Fibroblast of lung (primary cell): ENCODE results near the gene S100A4. TPM values are rescaled to one million over a fixed set of nuclear protein-coding genes. Genes with fewer than 3 reads are reported as not detected.

Source experiments
- DNase-seq, 2 donors: peaks; one replicate each; pipeline versions ENCODE4 v3.0.0 to v3.0.0-alpha.2; 2010; ENCODE audit warnings: low read depth in 2 of 2
- H2AFZ ChIP-seq: 2 replicates; pipeline ENCODE4 v1.5.1; 2012; ENCODE audit warnings: low read length, control low read depth, inconsistent platforms
- H3K27ac ChIP-seq: 2 replicates; pipeline ENCODE4 v1.5.1; 2011; ENCODE audit warnings: low read length, control low read depth; ENCODE audit not compliant: insufficient read depth
- H3K27me3 ChIP-seq: 2 replicates; pipeline ENCODE4 v1.5.1; 2011; ENCODE audit warnings: mild to moderate bottlenecking, low read length; ENCODE audit not compliant: control insufficient read depth, insufficient read depth
- H3K36me3 ChIP-seq: 2 replicates; pipeline ENCODE4 v1.5.1; 2011; ENCODE audit warnings: low read length; ENCODE audit not compliant: control insufficient read depth, insufficient read depth
- H3K4me1 ChIP-seq: 2 replicates; pipeline ENCODE4 v1.5.1; 2011; ENCODE audit warnings: low read length; ENCODE audit not compliant: control insufficient read depth, insufficient read depth; ENCODE audit errors: extremely low read depth
- H3K4me2 ChIP-seq: 2 replicates; pipeline ENCODE4 v1.5.1; 2011; ENCODE audit warnings: low read length, control low read depth; ENCODE audit not compliant: insufficient read depth; ENCODE audit errors: extremely low read depth
- H3K4me3 ChIP-seq, 4 experiments: fragments of 200-600 bp in 1 of 4; sonication (generic) in 1 of 4; replicated peaks in 1 of 4; 2 replicates each; pipeline ENCODE4 v1.5.1; 2011 to 2016; ENCODE audit warnings: low read length in 4 of 4, low read depth in 3 of 4, mild to moderate bottlenecking in 3 of 4, control low read depth in 2 of 4, inconsistent platforms in 1 of 4, mixed read lengths in 1 of 4; ENCODE audit not compliant: insufficient read depth in 1 of 4; ENCODE audit errors: control extremely low read depth in 1 of 4
- H3K79me2 ChIP-seq: 2 replicates; pipeline ENCODE4 v1.5.1; 2012; ENCODE audit warnings: mild to moderate bottlenecking, low read length, inconsistent platforms; ENCODE audit not compliant: control insufficient read depth, insufficient read depth
- H3K9ac ChIP-seq: 2 replicates; pipeline ENCODE4 v1.5.1; 2011; ENCODE audit warnings: mild to moderate bottlenecking, low read length, control low read depth; ENCODE audit not compliant: insufficient read depth
- H3K9me3 ChIP-seq: 2 replicates; pipeline ENCODE4 v1.5.1; 2012; ENCODE audit warnings: low read depth, low read length; ENCODE audit not compliant: control insufficient read depth, insufficient read depth
- H4K20me1 ChIP-seq: 2 replicates; pipeline ENCODE4 v1.5.1; 2011; ENCODE audit warnings: low read length; ENCODE audit not compliant: control insufficient read depth, insufficient read depth; ENCODE audit errors: extremely low read depth
- CTCF ChIP-seq, 2 donors: IDR thresholded peaks in 1 of 2; conservative IDR thresholded peaks in 1 of 2; 1 replicate in 1 of 2; 2 replicates in 1 of 2; pipeline ENCODE4 v1.5.1; 2011 to 2012; ENCODE audit warnings: low read length in 2 of 2, control low read depth in 1 of 2, inconsistent platforms in 1 of 2, low read depth in 1 of 2, mild to moderate bottlenecking in 1 of 2
- EZH2 ChIP-seq: IDR thresholded peaks from 2 replicates; pipeline ENCODE4 v1.5.1; 2012; ENCODE audit warnings: low read length, control low read depth, mild to moderate bottlenecking; ENCODE audit errors: missing control alignments
- polyA plus RNA-seq, 2 donors: library from polyadenylated mRNA; depleted of rRNA in 1 of 2; stranded (reverse) in 1 of 2; unstranded in 1 of 2; fragments of >200 nt; gene quantifications; 2 replicates each; pipeline ENCODE4 v1.2.1, GENCODE V29; 2011 to 2012; ENCODE audit warnings: missing spikeins in 1 of 2
- total RNA-seq: library from RNA; depleted of rRNA; stranded (reverse); fragments of >200 nt; gene quantifications from 2 replicates; pipeline ENCODE4 v1.2.1, GENCODE V29; 2014

The S100A4 gene
- total and polyA plus RNA-seq, 2 donors (not counting 1 experiment from before 2014, with no cell fraction given) = 287 to 371 TPM

- Histone ChIP-seq H3K9ac (no peak overlapping the region), H2AFZ (peak overlapping the region; percentile 73), H3K4me1 (peaks cover 18% of the 10 kb centered on the region), H3K4me2 (no peak overlapping the region), H3K27me3 (no peaks in the 10 kb centered on the region), H3K36me3 (no peaks in the 10 kb centered on the region), H3K79me2 (no peaks in the 10 kb centered on the region), H3K9me3 (no peaks in the 10 kb centered on the region), H4K20me1 (no peaks in the 10 kb centered on the region), H3K27ac (no peak overlapping the region), H3K4me3 (no peak overlapping the region)
- TF ChIP-seq EZH2 (no peak), CTCF (conservative IDR thresholded peaks at IDR 0.05 in 1 of 2, IDR thresholded peaks at IDR 0.05 in 1 of 2; ENCODE audit: low read depth in 1 of 2, low read length in 2 of 2) (peak; percentile 95 to 98)
- peak; percentile 71 to 77 for DNase-seq
Observed at GRCh38 chr1:153510984-153511410, 34.6 kb downstream of the S100A4 start.

- no peaks in the 10 kb centered on the region for H3K36me3 ChIP-seq
- H4K20me1 ChIP-seq = no peaks in the 10 kb centered on the region
- DNase-seq = no peak
- no peak overlapping the region for H3K9ac ChIP-seq
- no peaks in the 10 kb centered on the region for H3K27me3 ChIP-seq
- TF ChIP-seq CTCF (conservative IDR thresholded peaks at IDR 0.05 in 1 of 2, IDR thresholded peaks at IDR 0.05 in 1 of 2; ENCODE audit: low read depth in 1 of 2, low read length in 2 of 2) (peak; percentile 61 to 72), EZH2 (no peak)
- H2AFZ ChIP-seq = no peak overlapping the region
- no peak overlapping the region for H3K4me3 ChIP-seq
- H3K79me2 ChIP-seq = no peaks in the 10 kb centered on the region
- no peaks in the 10 kb centered on the region for H3K9me3 ChIP-seq
- H3K27ac ChIP-seq = no peak overlapping the region
- peaks cover 18% of the 10 kb centered on the region for H3K4me1 ChIP-seq
- no peak overlapping the region for H3K4me2 ChIP-seq
Observed at GRCh38 chr1:153509729-153510354, 35.8 kb downstream of the S100A4 start.

- H3K4me1 ChIP-seq = peaks cover 18% of the 10 kb centered on the region
- no peaks in the 10 kb centered on the region for H4K20me1 ChIP-seq
- H3K27ac ChIP-seq = no peak overlapping the region
- no peak for TF ChIP-seq EZH2
- no peak for TF ChIP-seq CTCF (conservative IDR thresholded peaks at IDR 0.05 in 1 of 2, IDR thresholded peaks at IDR 0.05 in 1 of 2; ENCODE audit: low read depth in 1 of 2, low read length in 2 of 2)
- no peak overlapping the region for H3K4me2 ChIP-seq
- no peak overlapping the region for H2AFZ ChIP-seq
- no peak overlapping the region for H3K4me3 ChIP-seq
- H3K9ac ChIP-seq = no peak overlapping the region
- no peaks in the 10 kb centered on the region for H3K36me3 ChIP-seq
- H3K9me3 ChIP-seq = no peaks in the 10 kb centered on the region
- H3K79me2 ChIP-seq = no peaks in the 10 kb centered on the region
- DNase-seq = no peak
- no peaks in the 10 kb centered on the region for H3K27me3 ChIP-seq
Observed at GRCh38 chr1:153509036-153509435, 36.6 kb downstream of the S100A4 start.
